HG03565 (cell line): Measurements from ENCODE around the gene CEP112.

Experiments used
- ATAC-seq: cut with Tn5 transposase; IDR thresholded peaks from one replicate; pipeline ENCODE4 v1.9.1; 2021; ENCODE audit warnings: mild to moderate bottlenecking, moderate library complexity; ENCODE audit not compliant: unreplicated experiment

CEP112 gene

DNA sequence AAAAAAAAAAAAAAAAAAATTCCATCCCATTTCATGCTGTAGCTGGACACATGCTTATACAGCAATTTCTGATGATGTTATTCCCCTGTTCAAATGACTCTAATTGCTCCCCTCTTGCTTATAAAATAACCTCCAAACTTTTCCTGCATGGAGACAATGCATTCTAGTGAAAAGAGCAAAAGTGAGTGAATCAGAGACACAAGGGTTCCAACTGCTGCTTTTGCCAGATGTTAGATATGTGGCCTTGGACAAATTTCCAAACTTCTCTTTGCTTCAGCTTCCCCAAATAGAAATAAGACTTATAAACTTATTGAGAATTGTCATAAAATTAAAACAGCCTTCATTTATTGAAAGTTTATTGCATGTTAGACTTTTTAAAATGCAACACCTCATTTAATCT, 565.5 kb downstream of the CEP112 start:
- ATAC-seq = no peak

DNA sequence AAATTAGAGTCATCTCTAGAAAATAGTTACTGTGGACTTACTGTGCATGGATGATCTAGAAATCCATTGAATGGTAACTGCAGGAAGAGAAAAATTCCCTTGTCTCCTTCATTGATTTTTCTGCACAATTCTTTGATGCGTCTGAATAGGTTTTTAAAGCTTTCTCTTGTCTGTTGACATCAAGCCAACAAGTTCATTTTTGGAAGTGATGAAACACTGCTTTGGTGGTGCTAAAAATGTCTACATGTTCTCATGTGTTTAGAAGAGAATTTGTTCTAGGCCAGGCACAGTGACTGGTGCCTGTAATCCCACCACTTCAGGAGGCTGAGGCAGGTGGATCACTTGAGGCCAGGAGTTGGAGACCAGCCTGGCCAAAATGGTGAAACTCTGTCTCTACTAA, 573.4 kb downstream of the CEP112 start:
- no peak for ATAC-seq

DNA sequence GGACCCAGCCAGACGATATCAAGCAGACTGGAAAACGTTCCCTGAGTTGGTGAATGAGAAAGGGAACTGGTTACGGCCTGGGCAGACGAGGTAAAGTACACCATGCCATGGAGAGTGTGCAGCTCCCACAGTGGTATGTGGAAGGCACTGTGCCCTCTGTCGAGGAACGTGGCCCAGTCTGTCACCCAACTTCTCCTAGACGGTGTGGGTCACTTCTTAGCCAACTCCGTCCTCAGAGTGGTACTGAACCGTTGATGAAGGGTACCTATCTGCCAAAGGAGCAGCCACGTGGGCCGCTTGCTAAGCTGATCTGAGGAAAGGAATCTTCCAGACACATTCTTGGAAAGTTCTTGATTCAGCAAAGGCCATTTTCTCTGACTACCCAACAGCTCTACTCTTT, 574.4 kb downstream of the CEP112 start:
- ATAC-seq = no peak

GRCh38 chr17:65609749-65610148, 582.2 kb downstream of the CEP112 start:
- no peak for ATAC-seq

GRCh38 chr17:65609286-65609685, 582.6 kb downstream of the CEP112 start:
- ATAC-seq = no peak

DNA sequence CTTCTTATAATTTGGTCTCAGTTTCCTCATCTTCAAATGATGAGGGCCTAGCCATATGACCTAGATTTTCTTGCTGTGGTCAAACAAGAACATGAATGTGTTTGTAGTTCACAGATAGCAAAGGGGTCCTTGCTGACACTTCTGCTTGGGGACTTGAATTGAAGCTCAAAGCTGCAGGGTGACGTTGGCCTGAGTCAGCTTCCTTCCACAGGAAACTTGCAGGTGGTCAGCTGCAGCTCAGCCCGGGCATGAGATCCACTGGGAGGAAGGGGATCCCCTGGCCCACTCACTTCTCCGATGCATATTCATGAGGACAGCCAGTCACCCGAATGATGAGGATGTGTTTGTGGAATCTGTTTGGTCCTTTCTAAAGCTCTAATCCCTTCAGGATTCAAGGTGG, 587.9 kb downstream of the CEP112 start:
- ATAC-seq = no peak

GRCh38 chr17:65601881-65602280, 590.1 kb downstream of the CEP112 start:
- no peak for ATAC-seq

DNA sequence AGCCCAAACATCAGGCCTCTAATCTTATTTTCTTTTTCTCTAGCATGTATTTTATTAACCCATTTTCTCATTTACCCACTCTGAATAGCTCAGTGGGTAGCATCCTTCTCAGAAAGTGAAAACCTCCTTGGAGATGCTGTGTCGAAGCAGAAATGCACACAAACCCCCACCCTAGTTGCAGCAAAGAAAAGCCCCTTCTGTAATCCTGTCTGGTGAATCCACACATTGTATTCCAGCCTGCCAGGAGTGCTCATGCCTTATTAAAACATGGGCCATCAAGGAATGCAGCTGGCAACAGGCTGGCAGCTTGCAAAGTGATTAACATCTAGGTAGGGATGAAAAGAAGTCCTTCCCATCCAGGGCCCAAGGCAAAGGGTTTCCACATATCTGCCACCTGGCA, 590.8 kb downstream of the CEP112 start:
- ATAC-seq = no peak

GRCh38 chr17:65600518-65600917, 591.4 kb downstream of the CEP112 start:
- no peak for ATAC-seq

DNA sequence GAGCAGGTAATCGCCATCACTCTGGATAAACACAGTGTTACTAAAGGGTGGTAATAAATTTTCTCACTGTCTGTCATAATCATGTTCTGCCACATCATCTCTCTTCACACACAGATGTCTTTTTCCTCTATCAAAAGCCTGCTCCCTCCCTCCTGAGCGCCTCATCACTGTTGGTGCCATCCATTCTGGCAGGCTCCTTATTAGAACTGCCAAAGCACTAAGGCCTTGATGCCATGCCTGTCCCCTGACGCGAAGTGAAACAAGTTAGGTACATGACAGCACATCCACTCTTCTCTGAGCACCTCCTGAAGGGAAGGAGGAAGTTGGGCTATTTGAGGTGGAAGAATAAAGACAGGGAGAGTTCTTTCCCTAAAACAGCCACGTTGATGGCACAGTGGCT, 592.3 kb downstream of the CEP112 start:
- no peak for ATAC-seq

DNA sequence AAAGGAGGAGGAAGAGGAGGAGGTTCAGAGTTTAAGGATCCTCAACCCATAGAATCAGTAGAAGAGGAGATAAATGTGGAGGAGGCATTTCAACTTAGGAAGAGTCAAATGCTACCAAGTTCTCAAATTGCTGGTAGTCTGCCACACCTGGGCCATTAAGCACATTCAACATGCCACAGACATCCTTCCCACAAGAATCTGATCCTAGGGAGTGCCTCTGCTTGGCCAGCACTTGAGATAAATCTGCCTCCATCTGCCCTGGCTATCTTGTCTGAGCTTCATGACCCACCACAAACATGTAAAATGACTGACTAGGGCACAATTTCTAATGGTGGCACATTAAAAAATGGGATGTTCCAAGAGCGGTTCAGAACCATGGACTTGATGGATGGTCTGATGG, 593.2 kb downstream of the CEP112 start:
- no peak for ATAC-seq

DNA sequence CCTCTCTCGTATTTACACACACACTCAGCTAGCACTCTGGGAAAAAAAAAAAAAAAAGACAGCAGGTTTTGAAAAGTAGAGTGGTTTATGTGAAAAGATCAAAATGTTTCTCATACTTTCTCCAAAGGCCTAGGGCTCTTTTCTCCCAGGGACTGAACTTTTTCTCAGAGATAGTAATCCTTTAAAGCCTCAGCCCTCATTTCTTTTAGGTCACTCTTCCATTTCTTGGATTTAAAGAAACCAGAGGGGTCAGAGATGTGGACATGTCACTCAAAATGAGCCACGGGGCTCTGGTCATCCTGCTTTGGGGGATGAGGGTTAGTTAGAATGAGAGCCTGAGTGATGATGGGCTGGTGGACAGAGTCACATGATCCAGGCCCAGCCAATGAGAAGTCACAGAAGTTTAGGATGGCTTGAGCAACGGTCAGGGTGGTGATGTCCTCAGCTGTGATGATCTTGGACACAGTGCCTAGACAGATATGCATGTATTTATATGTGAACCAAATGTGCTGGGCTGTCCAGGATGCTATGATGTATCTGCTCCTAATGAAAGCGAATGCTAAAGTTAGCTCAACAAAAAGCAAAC, 596.8 kb downstream of the CEP112 start:
- ATAC-seq = no peak

DNA sequence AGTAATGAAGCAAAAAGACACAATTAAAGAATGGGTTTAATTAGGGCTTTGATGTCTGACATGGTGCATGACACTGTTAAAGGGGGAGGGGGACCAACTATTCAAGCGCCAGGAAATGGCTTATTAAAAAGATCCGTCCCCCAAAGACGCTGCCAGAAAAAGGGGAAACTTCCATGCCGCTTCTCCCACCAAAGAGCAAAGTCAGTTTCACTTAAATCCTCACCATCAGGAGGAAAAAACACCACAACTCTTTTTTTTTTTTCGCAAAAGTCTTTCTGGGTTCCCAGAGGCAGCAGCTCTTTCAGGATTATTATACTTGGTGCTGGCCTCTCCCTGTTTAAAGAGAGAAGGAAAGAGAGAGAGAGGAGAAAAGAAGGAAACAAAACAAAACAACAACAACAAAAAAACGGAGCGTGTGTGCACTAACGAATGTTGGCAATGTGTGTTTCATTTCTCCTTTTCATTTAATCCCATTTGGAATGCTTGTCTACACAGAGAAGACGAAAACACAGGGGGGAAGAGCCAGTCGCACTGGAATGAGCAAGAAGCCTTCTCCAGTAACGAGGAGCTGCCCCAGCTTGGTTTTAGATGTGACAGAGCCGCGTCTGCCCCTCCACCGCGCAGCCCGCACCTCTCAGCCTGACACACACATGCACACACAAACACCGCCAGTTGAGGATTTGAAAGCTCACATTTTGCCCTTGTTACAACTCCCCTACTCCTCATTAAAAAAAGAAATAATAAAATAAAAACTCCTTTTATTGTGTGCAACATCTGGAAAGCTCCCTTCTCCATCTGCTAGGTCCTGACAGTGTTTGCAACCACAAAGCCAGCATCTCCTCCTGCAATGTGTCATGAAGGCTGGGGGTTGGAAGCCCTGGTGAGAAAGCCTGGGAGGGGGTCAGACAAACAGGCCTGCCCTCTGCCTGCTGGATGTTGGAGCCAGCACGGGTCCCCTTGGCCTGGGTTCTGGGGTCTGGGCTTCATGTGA, 597.8 kb downstream of the CEP112 start:
- ATAC-seq = no peak

DNA sequence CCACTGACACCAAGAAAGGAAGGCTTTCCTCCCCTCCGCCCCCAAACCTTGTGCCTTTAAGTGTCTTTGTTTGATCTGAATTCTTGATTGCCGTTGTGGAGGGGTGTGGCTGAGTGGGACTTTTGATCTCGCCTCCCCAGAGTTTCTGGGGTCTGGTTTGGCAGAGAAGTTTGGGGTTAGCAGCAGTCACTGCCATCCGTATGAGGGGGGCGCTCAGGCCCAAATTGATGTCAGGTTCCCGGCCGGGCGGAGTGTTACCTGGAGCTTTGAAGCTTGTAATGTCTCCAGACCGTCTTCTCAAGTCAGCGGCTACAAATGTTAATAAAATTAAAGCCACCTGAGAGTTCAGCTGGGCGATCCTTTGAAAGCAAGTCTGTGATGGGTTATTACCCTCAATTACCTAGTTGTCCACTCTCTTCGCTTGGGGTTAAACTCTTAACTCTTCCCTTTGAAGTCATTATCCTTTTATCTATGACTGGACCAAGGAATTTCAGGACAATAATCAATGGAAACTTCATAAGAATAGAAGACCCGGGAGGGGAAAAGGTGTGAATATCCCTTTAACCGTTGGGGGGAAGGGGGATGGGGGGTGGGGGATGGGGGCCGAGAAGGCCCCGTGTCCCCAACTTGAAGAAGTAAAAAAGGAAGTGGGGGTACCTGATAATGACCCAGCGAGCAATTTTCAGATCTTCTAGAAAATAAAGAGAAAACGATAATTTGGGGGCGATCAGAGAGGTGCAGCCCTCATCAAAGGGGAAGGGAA, 598.7 kb downstream of the CEP112 start:
- no peak for ATAC-seq

GRCh38 chr17:65592125-65592965, 599.6 kb downstream of the CEP112 start:
- ATAC-seq = no peak

GRCh38 chr17:65589321-65589720, 602.6 kb downstream of the CEP112 start:
- ATAC-seq = no peak

DNA sequence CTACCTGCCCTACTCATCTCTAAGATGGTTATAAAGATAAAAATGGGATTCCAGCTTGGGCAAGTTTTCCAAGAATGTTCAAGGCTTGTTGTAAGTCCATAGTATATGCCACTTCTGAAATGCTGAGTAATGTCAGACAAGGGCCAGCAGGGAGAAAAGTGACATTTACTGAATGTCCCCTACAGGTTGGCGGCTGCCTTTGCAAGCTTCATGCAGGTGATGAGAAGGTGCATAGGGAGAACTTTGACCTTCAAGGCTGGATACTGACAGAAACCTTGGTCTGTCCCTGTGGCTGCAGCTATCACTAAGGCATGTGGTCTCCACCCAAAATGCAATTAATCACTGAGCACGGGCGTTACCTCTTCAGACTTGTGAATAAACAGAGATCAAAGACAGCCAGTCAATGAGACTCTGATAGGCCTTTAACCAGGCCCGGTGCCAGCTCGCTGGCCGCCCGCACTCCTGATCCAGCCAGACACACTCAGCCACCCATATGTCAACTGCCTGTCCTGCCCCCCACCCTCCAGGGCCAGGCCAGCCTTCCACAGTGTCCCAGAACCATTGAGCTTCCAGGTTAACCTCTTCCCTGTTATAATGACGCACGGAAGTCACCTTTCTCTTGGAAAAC, 603.6 kb downstream of the CEP112 start:
- no peak for ATAC-seq

DNA sequence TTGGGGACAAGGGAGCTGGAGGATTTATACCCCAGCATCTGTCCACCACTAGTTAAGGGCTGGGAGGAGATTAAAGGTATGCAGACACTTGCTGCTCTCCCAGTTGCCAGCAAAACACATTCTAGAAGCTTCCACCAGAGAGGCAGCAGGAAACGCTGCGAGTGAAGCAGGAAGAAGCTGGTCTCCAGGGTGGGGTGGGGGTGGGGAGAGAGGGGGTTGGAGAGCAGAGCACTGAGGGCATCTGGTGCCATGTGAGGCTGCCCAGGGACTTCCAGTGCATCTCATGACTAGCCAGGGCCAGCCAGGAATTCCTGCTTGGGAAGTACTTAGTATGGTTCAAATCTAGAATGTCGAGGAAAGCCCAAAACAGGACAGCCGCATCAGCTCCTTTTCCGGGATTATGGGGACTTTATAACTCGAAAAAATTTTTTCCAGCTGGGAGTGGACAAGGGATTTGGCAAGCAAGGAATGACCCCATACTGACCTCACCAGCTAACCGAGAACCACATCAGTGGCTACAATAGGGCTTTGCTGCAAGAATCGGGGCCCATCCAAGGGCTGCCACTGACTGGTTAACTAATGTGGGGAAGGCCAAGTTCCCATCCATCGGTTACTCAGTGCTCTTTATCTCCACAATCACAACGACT, 604.3 kb downstream of the CEP112 start:
- ATAC-seq = no peak

DNA sequence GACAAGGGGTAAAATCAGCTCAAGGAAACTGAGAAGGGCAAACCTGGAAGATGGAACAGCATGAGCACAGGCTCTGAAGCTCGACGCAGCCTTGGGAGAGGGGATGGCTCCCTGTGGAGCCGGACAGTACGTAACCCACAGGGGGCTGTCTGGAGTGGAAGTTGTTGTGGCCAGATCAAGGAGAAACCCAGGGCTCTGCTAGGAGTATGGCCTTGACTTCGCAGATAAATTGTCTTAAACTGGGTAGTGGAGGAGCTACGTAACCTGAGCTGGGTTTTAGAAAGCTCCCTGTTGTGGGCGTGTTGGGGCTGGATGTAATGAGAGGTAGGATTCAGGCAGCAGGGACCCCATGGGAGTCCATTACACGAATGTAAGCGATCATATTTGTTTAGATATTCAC, 605.0 kb downstream of the CEP112 start:
- no peak for ATAC-seq
